Measurements from ENCODE around the gene ZNF829.

DNA sequence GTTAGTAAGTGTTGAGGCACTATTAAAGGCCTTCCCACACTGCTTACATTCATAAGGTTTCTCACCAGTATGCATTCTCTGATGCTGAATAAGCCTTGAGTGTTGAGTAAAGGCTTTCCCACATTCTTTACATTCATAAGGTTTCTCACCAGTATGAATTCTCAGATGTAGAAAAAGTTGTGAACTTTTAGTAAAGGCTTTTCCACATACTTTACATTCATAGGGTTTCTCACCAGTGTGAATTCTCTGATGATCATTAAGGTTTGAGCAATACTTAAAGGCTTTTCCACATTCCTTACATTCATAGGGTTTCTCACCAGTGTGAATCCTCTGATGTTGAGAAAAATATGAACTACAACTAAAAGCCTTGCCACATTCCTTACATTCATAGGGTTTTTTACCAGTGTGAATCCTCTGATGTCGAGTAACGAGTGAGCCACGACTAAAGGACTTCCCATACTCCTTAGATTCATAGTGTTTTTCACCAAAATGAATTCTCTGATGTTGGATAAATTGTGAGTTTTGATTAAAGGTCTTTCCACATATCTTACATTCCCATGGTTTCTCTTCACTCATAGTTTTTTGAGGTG lies 24.2 kb downstream of the ZNF829 start:
- no peak for TF ChIP-seq CTCF (IDR thresholded peaks at IDR 0.05)
- no peak for TF ChIP-seq POLR2A (IDR thresholded peaks at IDR 0.05)
